ENCODE data around the gene SH3GL2. TPM values are rescaled to one million over a fixed set of nuclear protein-coding genes. Genes with fewer than 3 reads are reported as not detected.

Gene SH3GL2
- total and polyA plus RNA-seq, 2 donors (not counting 3 experiments of a cell fraction or from before 2014, with no cell fraction given): 0.12 TPM; not detected in 1

GRCh38 chr9:17637229-17637628 lies 58.4 kb downstream of the SH3GL2 start:
- dilution Hi-C loops (cut with MboI; ENCODE audit: extremely low pct_ligation_motif_present, low sequenced_read_pairs): no loop called here
- H3K4me3 ChIP-seq (replicated peaks in 1 of 3; ENCODE audit: insufficient read depth in 1 of 3, low read depth in 1 of 3, low read length in 3 of 3): no peak overlapping the region
- DNase-seq (ENCODE audit: low read depth, low spot score) (no peak), FAIRE-seq (no peak)
- intact Hi-C loops (cut with micrococcal nuclease): no loop called here
- no peaks in the 10 kb centered on the region for H3K9me3 ChIP-seq (replicated peaks; ENCODE audit: control insufficient read depth, insufficient read depth, low read length)
- no peak overlapping the region for H3K4me2 ChIP-seq (ENCODE audit: insufficient read depth, low read length)
- no peaks in the 10 kb centered on the region for H3K4me1 ChIP-seq (ENCODE audit: control insufficient read depth, extremely low read depth, insufficient read depth, low read length)
- no peaks in the 10 kb centered on the region for H3K9me1 ChIP-seq (replicated peaks; ENCODE audit: control insufficient read depth, extremely low read depth, insufficient read depth, low read length)
- ChIA-PET POLR2A (no interaction called here), CTCF (no interaction called here)
- H4K20me1 ChIP-seq (replicated peaks; ENCODE audit: control insufficient read depth, extremely low read depth, insufficient read depth, low read length): no peaks in the 10 kb centered on the region
- no peak overlapping the region for H3K9ac ChIP-seq (replicated peaks; ENCODE audit: extremely low read depth, insufficient read depth, low read length)
- no peaks in the 10 kb centered on the region for H3K27me3 ChIP-seq (ENCODE audit: control insufficient read depth in 2 of 2, insufficient read depth in 2 of 2, low read length in 2 of 2)
- H3K36me3 ChIP-seq (ENCODE audit: control insufficient read depth in 2 of 2, extremely low read depth in 1 of 2, insufficient read depth in 2 of 2, low read length in 2 of 2): no peaks in the 10 kb centered on the region
- H2AFZ ChIP-seq (ENCODE audit: low read depth, low read length): no peak overlapping the region
- no peaks in the 10 kb centered on the region for H3K79me2 ChIP-seq (ENCODE audit: control insufficient read depth, insufficient read depth, low read length)
- H3K27ac ChIP-seq (ENCODE audit: insufficient read depth, low read depth, low read length): no peak overlapping the region
- TF ChIP-seq CTCF (IDR thresholded peaks at IDR 0.05; ENCODE audit: extremely low read depth in 1 of 2, insufficient read depth in 1 of 2, low read depth in 1 of 2, low read length in 2 of 2): no peak
- no peak for TF ChIP-seq POLR2A (IDR thresholded peaks at IDR 0.05; ENCODE audit: low read depth, low read length)
- TF ChIP-seq EZH2 (IDR thresholded peaks at IDR 0.05; ENCODE audit: borderline replicate concordance, low read depth, low read length, severe bottlenecking): no peak
- no peak for TF ChIP-seq FOS (IDR thresholded peaks at IDR 0.05; ENCODE audit: borderline replicate concordance, insufficient read depth, low read length)
- no peak for TF ChIP-seq GATA2 (IDR thresholded peaks at IDR 0.05; ENCODE audit: insufficient read depth, insufficient read length, low read depth, low read length)
- no peak for TF ChIP-seq POLR2AphosphoS5 (IDR thresholded peaks at IDR 0.05; ENCODE audit: insufficient read depth, low read depth, low read length)
- BruUV-seq (replicated peaks): no TSS peak

GRCh38 chr9:17648516-17648915 lies 69.7 kb downstream of the SH3GL2 start:
- dilution Hi-C loops (cut with MboI; ENCODE audit: extremely low pct_ligation_motif_present, low sequenced_read_pairs): no loop called here
- H2AFZ ChIP-seq (ENCODE audit: low read depth, low read length): no peak overlapping the region
- POLR2A ChIA-PET: no interaction called here
- no peaks in the 10 kb centered on the region for H4K20me1 ChIP-seq (replicated peaks; ENCODE audit: control insufficient read depth, extremely low read depth, insufficient read depth, low read length)
- H3K27ac ChIP-seq (ENCODE audit: insufficient read depth, low read depth, low read length): no peak overlapping the region
- BruUV-seq (replicated peaks): no TSS peak
- H3K36me3 ChIP-seq (ENCODE audit: control insufficient read depth in 2 of 2, extremely low read depth in 1 of 2, insufficient read depth in 2 of 2, low read length in 2 of 2): no peaks in the 10 kb centered on the region
- no peaks in the 10 kb centered on the region for H3K27me3 ChIP-seq (ENCODE audit: control insufficient read depth in 2 of 2, insufficient read depth in 2 of 2, low read length in 2 of 2)
- TF ChIP-seq FOS (IDR thresholded peaks at IDR 0.05; ENCODE audit: borderline replicate concordance, insufficient read depth, low read length): no peak
- no peak overlapping the region for H3K4me2 ChIP-seq (ENCODE audit: insufficient read depth, low read length)
- no peak overlapping the region for H3K9ac ChIP-seq (replicated peaks; ENCODE audit: extremely low read depth, insufficient read depth, low read length)
- peak; percentile 12 for DNase-seq (ENCODE audit: low read depth, low spot score)
- H3K9me3 ChIP-seq (replicated peaks; ENCODE audit: control insufficient read depth, insufficient read depth, low read length): no peaks in the 10 kb centered on the region
- no peaks in the 10 kb centered on the region for H3K9me1 ChIP-seq (replicated peaks; ENCODE audit: control insufficient read depth, extremely low read depth, insufficient read depth, low read length)
- H3K79me2 ChIP-seq (ENCODE audit: control insufficient read depth, insufficient read depth, low read length): no peaks in the 10 kb centered on the region
- H3K4me1 ChIP-seq (ENCODE audit: control insufficient read depth, extremely low read depth, insufficient read depth, low read length): no peaks in the 10 kb centered on the region
- intact Hi-C loops (cut with micrococcal nuclease): no loop called here
- CTCF ChIA-PET: no interaction called here
- FAIRE-seq: no peak
- no peak overlapping the region for H3K4me3 ChIP-seq (replicated peaks in 1 of 3; ENCODE audit: insufficient read depth in 1 of 3, low read depth in 1 of 3, low read length in 3 of 3)
